K562 (cell line): ENCODE results near the gene CRHR2. TPM values are rescaled to one million over a fixed set of nuclear protein-coding genes. Genes with fewer than 3 reads are reported as not detected.

ENCODE experiments used
- ATAC-seq: fragments of 200-7000 bp; cut with Tn5 transposase; 3 replicates; pipeline ENCODE4 v1.9.1; 2020; ENCODE audit warnings: moderate library complexity
- BruUV-seq: library from RNA; stranded (reverse); fragments of 400-500 nt; replicated peaks from 2 replicates; lab custom pipeline; 2021; lab: Mats Ljungman, UMichigan
- CTCF ChIA-PET: fragments of 300-600 bp; formaldehyde crosslinking; extraction: SDS; loops from one replicate; lab custom pipeline; 2021; ENCODE audit warnings: low intra/inter-chr PET ratio; lab: Yijun Ruan, JAX
- POLR2A ChIA-PET: fragments of 300-600, 350-650 bp; sonication (Branson Sonifier 250); formaldehyde crosslinking; extraction: SDS; loops from one replicate; lab custom pipeline; 2021; ENCODE audit warnings: antibody characterized with exemption, inconsistent platforms; lab: Yijun Ruan, JAX
- DNase-seq, 4 experiments: peaks; one replicate each; pipeline versions ENCODE4 v3.0.0 to v3.0.0-alpha.2; 2011 to 2018; ENCODE audit warnings: low spot score in 3 of 4, mixed read lengths in 3 of 4; ENCODE audit errors: extremely low read depth in 1 of 4
- FAIRE-seq: peaks from 2 replicates; lab custom pipeline; 2011; peaks lifted over from hg19 to GRCh38; lab: Jason Lieb, UNC
- H2AFZ ChIP-seq: 2 replicates; pipeline ENCODE4 v1.6.0; 2011; ENCODE audit warnings: low read depth, low read length, control low read depth, inconsistent platforms
- H3K27ac ChIP-seq: fragments of 200-600 bp; 3 replicates; pipeline ENCODE4 v1.8.0; 2011; ENCODE audit warnings: low read depth, mild to moderate bottlenecking, control low read depth, inconsistent platforms, low read length, moderate library complexity, mixed read lengths; ENCODE audit errors: extremely low read depth
- H3K27me3 ChIP-seq, 2 experiments: fragments of 300-600 bp in 1 of 2; 2 replicates in 1 of 2; 3 replicates in 1 of 2; pipeline versions ENCODE4 v1.6.0 to v1.8.0; 2011; ENCODE audit warnings: inconsistent platforms in 2 of 2, low read length in 2 of 2, mild to moderate bottlenecking in 1 of 2, mixed read lengths in 1 of 2, moderate library complexity in 1 of 2; ENCODE audit not compliant: control insufficient read depth in 2 of 2, insufficient read depth in 2 of 2
- H3K36me3 ChIP-seq: fragments of 300-600 bp; 3 replicates; pipeline ENCODE4 v1.8.0; 2011; ENCODE audit warnings: mild to moderate bottlenecking, low read length, inconsistent platforms; ENCODE audit not compliant: control insufficient read depth, insufficient read depth
- H3K4me1 ChIP-seq, 2 experiments: fragments of 200-600 bp in 1 of 2; replicated peaks in 1 of 2; 2 replicates in 1 of 2; 3 replicates in 1 of 2; pipeline versions ENCODE4 v1.5.1 to v1.8.0; 2011; ENCODE audit warnings: inconsistent platforms in 2 of 2, low read length in 2 of 2, mild to moderate bottlenecking in 1 of 2, mixed read lengths in 1 of 2, moderate library complexity in 1 of 2; ENCODE audit not compliant: control insufficient read depth in 2 of 2, insufficient read depth in 2 of 2
- H3K4me2 ChIP-seq: 2 replicates; pipeline ENCODE4 v1.6.1; 2011; ENCODE audit warnings: low read length, control low read depth, inconsistent platforms, mixed read lengths; ENCODE audit not compliant: insufficient read depth
- H3K4me3 ChIP-seq: fragments of 200-600 bp; sonication (generic), shearing (Covaris generic); 2 replicates; pipeline ENCODE4 v1.5.1; 2016; ENCODE audit warnings: control low read depth, inconsistent platforms
- H3K79me2 ChIP-seq: fragments of 200-600 bp; 3 replicates; pipeline ENCODE4 v1.8.0; 2011; ENCODE audit warnings: low read length, inconsistent platforms; ENCODE audit not compliant: control insufficient read depth, insufficient read depth
- H3K9ac ChIP-seq, 2 experiments: 2 replicates each; pipeline versions ENCODE4 v1.6.0 to v1.6.1; 2011; ENCODE audit warnings: low read depth in 2 of 2, low read length in 2 of 2, control low read depth in 1 of 2, inconsistent platforms in 1 of 2, mild to moderate bottlenecking in 1 of 2, mixed read lengths in 1 of 2; ENCODE audit not compliant: insufficient read depth in 1 of 2
- H3K9me1 ChIP-seq: one replicate; pipeline ENCODE4 v1.6.0; 2011; ENCODE audit warnings: inconsistent platforms, mild to moderate bottlenecking, low read length, moderate library complexity; ENCODE audit not compliant: control insufficient read depth, insufficient read depth
- H3K9me3 ChIP-seq: replicated peaks from 2 replicates; pipeline ENCODE4 v1.5.1; 2011; ENCODE audit warnings: low read depth, low read length, inconsistent platforms; ENCODE audit not compliant: control insufficient read depth, insufficient read depth
- H4K20me1 ChIP-seq: replicated peaks from 2 replicates; pipeline ENCODE4 v1.6.1; 2011; ENCODE audit warnings: low read length, inconsistent platforms, mixed read lengths; ENCODE audit not compliant: control insufficient read depth, insufficient read depth
- BRD4 ChIP-seq: fragments of 200-600 bp; sonication (generic); IDR thresholded peaks from 2 replicates; pipeline ENCODE4 v1.6.1; 2017; ENCODE audit warnings: inconsistent platforms
- CHD2 ChIP-seq: IDR thresholded peaks from 2 replicates; pipeline ENCODE4 v1.6.1; 2011; ENCODE audit warnings: low read depth, low read length
- CREB5 ChIP-seq: fragments of 250-450 bp; sonication (Bioruptor Pico); IDR thresholded peaks from 2 replicates; pipeline ENCODE4 v1.5.0; 2020; ENCODE audit warnings: mild to moderate bottlenecking
- FOXJ2 ChIP-seq: fragments of 200-800 bp; sonication (Bioruptor generic); IDR thresholded peaks from 2 replicates; pipeline ENCODE4 v1.6.1; 2016; ENCODE audit warnings: missing genetic modification characterization, missing compliant biosample characterization
- HES1 ChIP-seq: fragments of 450-650 bp; IDR thresholded peaks from 2 replicates; pipeline ENCODE4 v1.6.1; 2016; ENCODE audit warnings: low read depth, mild to moderate bottlenecking, moderate library complexity
- LARP7 ChIP-seq: fragments of 450-650 bp; IDR thresholded peaks from 2 replicates; pipeline ENCODE4 v1.6.1; 2016
- MEF2A ChIP-seq: IDR thresholded peaks from 2 replicates; pipeline ENCODE4 v1.6.1; 2011; ENCODE audit warnings: low read depth, mild to moderate bottlenecking, low read length, moderate library complexity; ENCODE audit not compliant: control insufficient read depth
- XRCC3 ChIP-seq: fragments of 450-650 bp; IDR thresholded peaks from 2 replicates; pipeline ENCODE4 v1.6.1; 2017; ENCODE audit warnings: mild to moderate bottlenecking, moderate library complexity
- ZNF695 ChIP-seq: fragments of 450-650 bp; formaldehyde crosslinking; IDR thresholded peaks from 2 replicates; pipeline ENCODE4 v1.4.0; 2020; ENCODE audit warnings: mild to moderate bottlenecking, moderate library complexity
- ZNF75A ChIP-seq: fragments of 450-650 bp; formaldehyde crosslinking; IDR thresholded peaks from 2 replicates; pipeline ENCODE4 v1.4.0; 2020; ENCODE audit warnings: mild to moderate bottlenecking
- ZSCAN29 ChIP-seq: fragments of 450-650 bp; IDR thresholded peaks from 2 replicates; pipeline ENCODE4 v1.6.1; 2017
- WGBS: fragments of 100-300 bp; shearing (Covaris generic); methylation state at CpG from one replicate; pipeline ENCODE4 v1.1.6; 2016; ENCODE audit warnings: low coverage, mixed read lengths; ENCODE audit not compliant: insufficient coverage; ENCODE audit errors: missing lambda C conversion rate; 5-methylcytosine and 5-hydroxymethylcytosine counted together
- in situ Hi-C: fragments of 300-500 bp; cut with MboI; formaldehyde crosslinking; loops from 4 replicates; pipeline ENCODE4 v1.15.0; 2018; ENCODE audit warnings: inconsistent platforms, mixed read lengths
- intact Hi-C: fragments of 100-400 bp; cut with micrococcal nuclease; formaldehyde crosslinking; loops from 2 replicates; pipeline ENCODE4 v1.14.2; 2022
- polyA plus RNA-seq, 8 experiments: library from polyadenylated mRNA; depleted of rRNA in 4 of 8; stranded (reverse) in 5 of 8; unstranded in 3 of 8; fragments of >200 nt; fragmentation: Nextera tagmentation in 2 of 8; fragmentation: Illumina TruSeq in 1 of 8; extraction: Ambion mirVana in 2 of 8; extraction: Trizol in 1 of 8; gene quantifications; 2 replicates each; pipeline versions ENCODE4 v1.2.1 to v1.2.3, GENCODE V29; 2011 to 2014; ENCODE audit warnings: inconsistent platforms in 1 of 8, missing spikeins in 1 of 8
- total RNA-seq, 7 experiments: library from RNA; depleted of rRNA in 6 of 7; stranded (reverse); fragments of >200 nt in 6 of 7; fragmentation: Illumina TruSeq in 2 of 7; extraction: Trizol in 2 of 7; gene quantifications; 2 replicates each; pipeline versions ENCODE4 v1.2.1 to v1.2.3, GENCODE V29; 2011 to 2021; ENCODE audit warnings: low replicate concordance in 1 of 7

CRHR2 gene
- total and polyA plus RNA-seq, 9 of the 15 experiments (the other 6 are each of a cell fraction or from before 2014, with no cell fraction given): not detected

GRCh38 chr7:30707391-30708357 is 25.4 kb upstream of the CRHR2 start:
- ChIA-PET POLR2A (interaction anchor here (0.6 to 2.2 kb wide), 5 partner anchors 9 to 395 kb away, joined by 3 to 5 read pairs (median 3); no protein-coding TSS in a partner anchor), CTCF (no interaction called here)
- H3K27ac ChIP-seq: no peak overlapping the region
- intact Hi-C loops (no loop called here), in situ Hi-C loops (no loop called here)
- 0 out of 2 replicates have a peak, but pooled peaks cover 2% of the 10 kb centered on the region for H4K20me1 ChIP-seq
- H3K9me1 ChIP-seq: no peaks in the 10 kb centered on the region
- H2AFZ ChIP-seq: no peak overlapping the region
- no peak overlapping the region; the same call in 1 of the 2 replicates for H3K4me2 ChIP-seq
- BruUV-seq: no TSS peak
- ATAC-seq (peak; percentile 23; the same call in 1 of the 3 replicates), FAIRE-seq (no peak), DNase-seq (no peak)
- H3K4me3 ChIP-seq: no peak overlapping the region
- 3% methylated on average over 16 of the region's 16 CpGs for WGBS
- peaks cover 2 to 4% of the 10 kb centered on the region in 2 experiments; a peak in 3 of 5 replicates for H3K4me1 ChIP-seq
- no peaks in the 10 kb centered on the region for H3K9me3 ChIP-seq
- TF ChIP-seq FOXJ2 (tag) (no peak), ZNF75A (CRISPR knock-in tag) (no peak), XRCC3 (no peak), HES1 (no peak), ZNF695 (no peak), LARP7 (no peak), ZSCAN29 (no peak), CHD2 (no peak), CREB5 (CRISPR knock-in tag) (no peak), BRD4 (no peak), MEF2A (no peak)
- peaks cover 17 to 60% of the 10 kb centered on the region in 2 experiments; a peak in 4 of 5 replicates for H3K27me3 ChIP-seq
- H3K79me2 ChIP-seq: no peaks in the 10 kb centered on the region
- no peak overlapping the region for H3K9ac ChIP-seq
- H3K36me3 ChIP-seq: no peaks in the 10 kb centered on the region
